Medulla oblongata (tissue), 1 donor: Measurements from ENCODE around the gene PLK2.

Experiments used
- DNase-seq: peaks from one replicate; pipeline ENCODE4 v3.0.0-alpha.2; 2015; ENCODE audit errors: extremely low spot score

Gene PLK2

DNA sequence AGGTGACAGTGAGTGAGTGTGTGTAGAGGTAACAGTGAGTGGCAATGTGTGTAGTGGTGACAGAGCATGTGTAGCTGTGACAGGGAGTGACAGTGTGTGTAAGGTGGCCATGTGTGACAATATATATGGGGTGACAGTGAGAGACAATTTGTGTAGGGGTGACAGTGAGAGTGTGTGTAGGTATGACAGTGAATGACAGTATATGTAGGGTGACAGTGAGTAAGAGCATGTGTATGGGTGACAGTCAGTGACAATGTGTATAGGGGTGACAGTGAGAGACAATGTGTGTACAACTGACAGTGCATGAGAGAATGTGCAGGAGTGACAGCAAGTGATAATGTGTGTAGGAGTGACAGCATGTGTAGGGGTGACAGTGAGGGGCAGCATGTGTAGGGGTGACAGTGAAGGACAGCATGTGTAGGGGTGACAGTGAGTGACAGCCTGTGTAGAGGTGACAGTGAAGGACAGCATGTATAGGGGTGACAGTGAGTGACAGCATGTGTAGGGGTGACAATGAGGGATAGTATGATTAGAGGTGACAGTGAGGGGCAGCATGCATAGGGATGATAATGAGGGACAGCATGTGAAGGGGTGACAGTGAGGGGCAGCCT lies 21.3 kb upstream of the PLK2 start:
- no peak for DNase-seq

DNA sequence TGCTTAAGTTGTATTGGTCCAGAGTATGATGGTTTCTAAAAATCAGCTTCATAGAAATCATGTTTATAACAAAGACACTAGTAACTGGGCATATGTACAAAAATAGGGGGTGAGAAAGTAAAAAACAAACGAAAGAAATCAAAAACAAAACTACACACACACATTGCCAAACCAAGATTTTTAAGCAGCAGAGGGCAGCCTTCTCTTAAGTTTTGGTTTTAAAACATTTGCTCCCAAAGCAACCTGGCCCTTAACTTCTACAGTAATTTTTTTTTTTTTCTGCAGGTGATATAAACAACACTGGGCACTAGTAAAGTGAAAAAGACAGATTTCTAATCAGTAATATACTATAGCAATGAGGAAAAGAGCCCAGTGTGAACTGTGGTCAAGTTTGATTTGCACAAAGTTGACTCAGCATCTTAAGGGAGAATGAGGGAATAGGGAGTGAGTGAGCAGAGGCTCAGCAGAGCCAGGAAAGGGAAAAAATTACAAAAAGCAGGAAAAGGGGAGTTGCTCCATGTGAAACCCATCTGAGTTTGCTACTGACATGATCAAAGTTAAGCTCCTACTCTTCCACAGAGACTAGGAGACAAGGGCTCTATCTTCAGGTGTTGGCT lies 18.0 kb upstream of the PLK2 start:
- DNase-seq, result no peak

DNA sequence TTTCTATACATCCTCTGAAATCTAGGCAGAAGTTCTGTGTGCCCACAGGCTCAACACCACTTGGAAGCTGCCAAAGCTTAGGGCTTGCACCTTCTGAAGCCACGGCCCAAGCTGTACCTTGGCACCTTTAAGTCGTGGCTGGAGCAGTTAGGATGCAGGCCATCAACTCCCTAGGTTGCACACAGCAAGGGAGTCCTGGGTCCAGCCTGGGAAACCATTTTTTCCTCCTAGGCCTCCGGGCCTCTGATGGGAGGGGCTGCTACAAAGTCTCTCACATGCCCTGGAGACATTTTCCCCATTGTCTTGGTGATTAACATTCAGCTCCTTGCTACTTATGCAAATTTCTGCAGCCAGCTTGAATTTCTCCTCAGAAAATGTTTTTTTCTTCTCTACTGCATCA lies 15.5 kb upstream of the PLK2 start:
- DNase-seq, result no peak

DNA sequence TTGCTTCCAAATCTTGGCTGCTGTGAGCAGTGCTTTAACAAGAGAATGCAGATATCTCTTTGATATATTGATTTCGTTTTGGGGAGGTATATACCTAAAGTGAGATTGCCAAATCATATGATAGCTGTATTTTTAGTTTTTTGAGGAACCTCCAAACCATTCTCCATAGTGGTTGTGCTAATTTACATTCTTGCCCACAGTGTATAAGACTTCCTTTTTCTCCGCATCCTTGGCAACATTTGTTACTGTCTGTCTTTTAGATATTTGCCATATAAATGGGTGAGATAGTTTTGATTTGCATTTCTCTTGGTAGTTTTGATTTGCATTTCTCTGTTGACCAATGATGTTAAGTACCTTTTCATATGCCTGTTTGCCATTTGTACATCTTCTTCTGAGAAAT lies 10.0 kb upstream of the PLK2 start:
- no peak for DNase-seq

DNA sequence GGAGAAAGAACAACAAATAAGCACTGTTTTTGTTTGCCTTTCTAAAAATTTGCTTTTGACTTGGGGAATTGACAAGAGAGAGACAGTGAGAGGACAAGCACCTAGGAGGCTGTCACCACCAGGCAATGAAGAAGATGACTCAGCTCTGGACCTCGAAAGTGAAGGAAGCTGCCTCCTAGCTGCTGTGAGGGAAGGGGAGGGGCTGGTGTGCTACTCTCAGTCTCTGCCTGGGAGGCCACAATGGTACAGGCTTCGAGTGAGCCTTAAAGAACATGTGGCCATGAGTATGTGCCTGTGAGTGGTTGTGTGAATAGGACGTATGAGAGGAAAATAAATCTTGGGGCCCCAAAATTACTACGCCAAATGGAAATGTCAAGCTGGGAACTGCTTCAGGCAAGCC lies 7.1 kb upstream of the PLK2 start:
- peak; percentile 50 for DNase-seq

DNA sequence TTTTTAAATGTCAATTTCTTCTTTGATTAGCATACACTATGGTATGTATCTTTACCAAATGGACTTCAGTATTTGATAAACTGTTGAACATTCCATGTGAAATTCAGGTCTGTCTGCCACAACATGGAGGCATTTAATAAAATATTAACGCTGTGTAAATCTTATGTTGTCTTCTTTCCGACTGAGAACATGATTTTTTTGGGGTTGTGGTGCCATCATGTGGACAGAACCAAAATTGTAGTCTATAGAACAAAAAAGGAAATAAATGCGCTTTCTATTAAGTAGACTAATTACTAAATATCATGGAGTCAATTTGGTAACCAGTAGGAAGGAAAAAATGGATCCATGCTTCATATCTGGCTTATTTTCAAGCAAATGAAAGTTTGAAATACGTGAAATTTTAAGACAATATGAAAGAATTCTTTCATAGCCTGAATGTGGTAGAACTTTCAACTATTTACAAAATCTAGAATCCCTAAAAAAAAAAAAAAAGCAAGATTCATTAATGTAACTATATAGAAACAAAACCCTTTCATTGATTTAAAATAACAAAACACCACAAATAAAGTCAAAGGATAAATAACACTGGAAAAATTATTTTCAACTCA lies 2.8 kb upstream of the PLK2 start:
- peak; percentile 83 for DNase-seq

DNA sequence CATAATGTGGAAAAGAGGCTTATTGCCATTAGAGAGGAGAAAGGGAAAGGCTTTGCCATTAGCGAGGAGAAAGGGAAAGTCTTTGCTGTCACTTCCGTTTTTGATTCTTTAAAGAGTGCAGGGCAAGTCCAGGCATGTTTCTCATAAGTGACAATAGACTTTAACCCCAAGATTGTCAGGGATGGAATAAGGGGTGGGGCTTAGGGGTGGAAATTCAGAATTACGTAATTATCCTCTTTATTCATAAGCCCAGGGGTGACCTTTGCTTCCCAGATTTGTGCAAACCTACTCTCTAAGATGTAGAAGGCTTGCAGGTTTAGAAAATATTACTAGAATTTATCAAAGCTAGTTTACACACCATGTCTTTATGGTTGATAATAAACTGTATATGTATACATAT lies 2.3 kb upstream of the PLK2 start:
- peak; percentile 42 for DNase-seq

DNA sequence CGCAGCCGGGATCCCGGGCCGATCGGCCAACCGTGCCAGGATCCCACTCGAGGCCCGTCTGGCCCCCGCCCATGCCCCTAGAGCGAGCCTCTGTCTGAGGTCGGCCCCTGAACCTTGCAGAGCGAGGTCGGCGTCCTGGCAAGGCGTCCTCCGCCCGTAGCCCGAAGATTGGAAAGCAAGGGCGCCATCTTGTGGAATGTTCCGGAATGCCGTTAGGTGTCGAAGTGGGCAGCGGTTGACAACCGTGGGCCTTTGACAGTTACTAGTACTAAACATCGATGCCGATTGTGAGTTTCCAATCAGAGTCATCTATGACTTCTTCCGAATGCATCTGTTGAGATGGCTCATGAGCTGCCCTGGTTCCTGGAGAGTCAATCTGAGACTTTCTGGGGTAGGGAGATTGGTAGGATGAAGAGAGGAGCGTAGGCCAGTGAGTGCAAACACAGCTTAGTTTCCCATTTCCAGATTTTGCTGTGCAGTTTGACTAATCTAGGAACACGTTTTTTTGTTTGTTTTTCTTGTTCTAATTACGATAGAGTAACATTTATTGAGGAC lies 923 bp upstream of the PLK2 start:
- DNase-seq, result peak; percentile 96

DNA sequence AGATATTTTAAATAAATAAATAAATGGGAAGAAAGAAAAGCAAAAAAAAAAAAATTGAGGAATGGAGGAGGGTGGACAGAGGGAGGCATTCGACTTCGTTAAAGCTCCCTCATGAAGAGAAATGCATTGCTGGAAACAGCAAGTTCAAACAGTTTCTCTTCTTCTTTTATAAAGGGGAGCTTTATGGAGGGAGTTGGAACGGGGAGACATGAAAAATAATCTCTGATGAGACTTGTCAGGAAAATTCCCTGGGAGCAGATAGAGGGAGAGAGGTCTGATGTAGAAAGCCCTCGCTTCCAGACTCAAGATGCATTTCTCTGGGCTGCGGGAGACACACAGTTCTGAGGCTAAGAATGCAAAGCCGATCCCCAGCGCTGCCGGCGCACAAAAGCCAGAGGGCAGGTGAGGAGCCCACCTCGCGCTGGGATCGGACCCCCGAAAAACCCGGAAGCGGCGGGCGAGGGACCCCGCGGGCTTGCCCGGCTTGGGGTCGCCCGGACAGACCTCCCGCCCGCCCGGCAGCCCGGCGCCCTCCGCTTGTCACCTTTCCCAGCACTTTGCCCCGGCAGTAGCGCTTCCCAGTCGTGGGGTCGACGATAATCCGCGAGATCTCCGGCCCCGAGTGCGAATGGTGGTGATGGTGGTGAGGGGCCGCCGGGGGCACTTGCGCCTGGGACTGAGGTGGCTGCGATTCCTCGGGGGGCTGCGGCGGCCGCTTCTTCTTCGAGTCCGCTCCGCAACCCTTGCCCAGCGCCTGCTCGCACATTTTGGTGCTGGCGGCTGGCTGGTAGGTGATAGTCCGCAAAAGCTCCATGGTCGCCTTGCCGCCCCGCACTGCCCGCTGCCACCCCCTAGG lies 512 bp downstream of the PLK2 start:
- DNase-seq, result peak; percentile 42

DNA sequence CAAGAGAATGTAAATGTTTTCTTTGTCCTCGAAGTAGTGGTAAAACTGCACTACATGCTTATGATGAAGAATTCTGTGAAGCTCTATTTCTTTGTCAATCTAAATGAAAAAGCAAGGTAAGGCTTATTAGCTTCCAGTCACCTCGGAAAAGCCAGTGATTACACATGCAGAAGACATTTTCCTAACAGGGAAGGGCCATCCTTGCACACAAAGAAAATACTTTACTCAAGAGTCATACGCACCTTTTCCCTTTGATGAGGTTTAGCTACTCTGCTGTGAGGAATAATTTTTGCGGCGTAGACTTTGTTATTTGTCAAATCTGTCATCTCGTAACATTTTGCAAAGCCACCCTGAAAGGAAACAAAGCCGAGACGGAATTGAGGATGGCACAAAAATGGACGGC lies 1.1 kb downstream of the PLK2 start:
- no peak for DNase-seq

DNA sequence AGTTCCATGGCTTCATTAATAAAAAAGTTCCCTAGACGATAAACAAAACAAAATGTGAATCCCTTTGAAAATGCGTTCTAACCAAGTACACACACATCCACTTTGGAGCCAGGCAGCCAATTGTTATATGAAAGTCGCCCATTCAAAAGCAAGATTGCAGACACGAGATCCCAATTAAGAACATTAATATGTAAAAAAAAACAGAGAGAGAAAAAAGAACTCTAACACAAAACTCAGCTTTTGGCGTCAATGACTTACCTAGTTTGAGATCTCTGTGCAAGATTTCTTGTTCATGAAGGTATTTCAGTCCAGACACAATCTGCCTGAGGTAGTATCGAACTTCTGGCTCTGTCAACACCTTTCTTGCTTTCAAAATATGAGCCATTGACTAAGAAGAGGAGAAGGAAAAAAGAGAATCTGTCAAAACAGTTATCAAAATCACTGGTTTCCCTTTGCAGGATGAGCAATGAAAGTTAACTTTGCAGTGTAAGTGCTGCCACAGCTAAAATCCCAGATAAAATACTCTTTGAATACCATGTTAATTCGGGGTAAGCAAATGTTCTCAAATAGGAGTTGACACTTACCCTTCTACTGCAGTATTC lies 1.6 kb downstream of the PLK2 start:
- no peak for DNase-seq

DNA sequence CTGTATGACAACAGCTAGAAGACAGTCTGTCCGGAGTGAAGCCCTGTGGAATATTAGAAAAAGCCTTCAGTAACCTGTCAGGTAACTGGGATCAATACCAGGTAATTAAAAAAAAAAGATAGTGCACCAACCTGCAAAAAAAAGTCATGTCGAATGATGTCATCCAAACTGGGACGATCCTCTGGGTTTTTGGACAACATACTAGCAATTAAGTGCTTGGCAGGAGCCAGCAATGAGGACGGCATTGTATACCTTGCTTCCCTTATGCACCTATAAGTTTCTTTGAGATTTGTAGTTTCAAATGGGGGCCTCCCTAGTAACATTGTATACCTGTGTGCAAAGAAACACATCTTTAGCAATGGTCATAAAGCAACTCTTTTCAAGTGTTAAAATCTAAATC lies 2.8 kb downstream of the PLK2 start:
- no peak for DNase-seq

DNA sequence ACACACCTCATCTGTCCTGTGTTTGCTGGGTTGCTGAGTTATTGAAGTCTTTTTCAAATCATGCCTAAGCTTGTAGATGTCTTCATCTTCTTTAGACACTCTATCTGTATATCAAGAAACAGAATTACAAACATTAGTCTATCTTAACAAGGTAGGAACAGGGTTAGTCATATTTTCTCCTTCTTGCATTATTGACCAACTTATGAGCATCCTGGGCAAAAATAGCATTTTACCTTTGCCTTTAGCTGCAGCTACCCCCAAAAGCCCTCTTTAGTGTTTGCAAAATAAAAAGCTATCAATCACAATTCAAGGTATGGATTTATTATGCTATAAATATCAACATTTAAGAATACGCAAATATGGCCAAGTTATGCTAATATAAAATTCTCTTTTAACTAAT lies 3.4 kb downstream of the PLK2 start:
- DNase-seq, result no peak

DNA sequence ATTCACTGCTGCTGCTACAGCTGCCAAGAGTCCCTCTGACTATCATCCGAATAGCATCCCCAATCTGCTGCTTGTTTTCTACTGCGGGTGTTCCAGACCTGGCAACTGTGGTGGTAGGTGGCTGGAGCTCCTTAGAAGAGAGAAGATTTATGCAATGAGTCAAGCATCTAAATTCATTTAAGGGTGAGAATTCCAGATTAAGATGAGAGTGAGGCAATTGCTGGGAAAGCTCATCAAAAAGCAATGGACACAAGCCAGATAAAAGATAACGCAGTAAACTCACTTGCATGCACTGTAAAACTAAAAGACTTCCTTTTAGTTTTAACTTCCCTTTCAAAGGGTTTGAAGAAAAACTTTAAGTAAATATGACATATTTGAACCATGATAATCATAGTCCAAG lies 3.9 kb downstream of the PLK2 start:
- DNase-seq, result no peak

DNA sequence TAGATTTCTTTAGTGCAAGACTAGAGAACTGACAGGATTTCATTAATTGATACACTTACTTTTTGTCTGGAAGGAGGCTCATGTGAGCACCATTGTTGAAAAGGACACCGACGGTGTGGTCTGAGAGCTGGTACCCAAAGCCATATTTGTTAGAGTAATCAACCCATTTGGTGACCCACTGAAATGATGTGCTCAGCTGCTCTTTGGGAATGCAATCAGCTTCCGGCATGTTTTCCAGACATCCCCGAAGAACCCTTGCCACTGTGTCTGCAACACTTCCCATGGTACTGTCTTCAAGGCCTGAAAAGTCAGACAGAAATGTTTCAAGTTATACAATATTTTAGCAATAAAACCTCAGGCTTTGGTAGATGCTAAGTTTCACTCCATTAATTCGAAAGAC lies 4.4 kb downstream of the PLK2 start:
- DNase-seq, result no peak

DNA sequence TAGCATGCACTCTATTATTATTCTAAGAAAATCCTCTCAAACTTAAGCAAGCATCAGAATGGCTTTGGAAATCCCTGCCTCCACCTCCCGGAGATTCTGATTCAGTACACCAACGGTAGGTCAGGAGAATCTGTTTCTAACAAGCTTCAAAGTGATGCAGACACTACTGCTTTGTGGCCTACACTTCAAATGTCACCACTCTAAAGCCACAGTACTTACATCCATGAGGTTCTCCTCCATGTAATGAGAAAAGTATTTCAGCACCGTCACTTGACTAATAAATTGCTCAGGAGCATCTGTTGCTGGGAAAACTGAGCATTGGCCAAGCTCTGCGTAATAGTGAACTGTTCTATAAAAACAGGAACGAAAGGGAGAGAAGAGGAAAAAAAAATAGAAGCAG lies 4.8 kb downstream of the PLK2 start:
- no peak for DNase-seq

DNA sequence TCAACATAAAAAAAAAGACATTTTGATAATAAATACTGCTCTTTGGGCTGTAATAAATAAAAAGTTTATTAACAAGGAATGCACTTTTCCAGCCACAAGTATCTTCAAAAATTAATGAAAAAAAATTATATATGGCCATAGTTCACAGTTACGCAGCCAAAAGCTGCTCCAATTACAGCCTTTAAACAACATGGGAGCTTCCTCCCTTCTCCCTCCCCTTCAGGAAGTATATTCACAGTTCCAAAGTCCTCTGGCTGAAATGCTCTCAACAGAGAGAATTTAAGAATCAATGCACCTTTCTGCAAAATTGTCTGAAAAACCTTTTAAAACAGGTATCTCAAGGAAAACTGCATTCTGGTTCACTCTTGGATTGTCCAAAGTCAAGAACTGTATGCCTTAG lies 5.9 kb downstream of the PLK2 start:
- no peak for DNase-seq

DNA sequence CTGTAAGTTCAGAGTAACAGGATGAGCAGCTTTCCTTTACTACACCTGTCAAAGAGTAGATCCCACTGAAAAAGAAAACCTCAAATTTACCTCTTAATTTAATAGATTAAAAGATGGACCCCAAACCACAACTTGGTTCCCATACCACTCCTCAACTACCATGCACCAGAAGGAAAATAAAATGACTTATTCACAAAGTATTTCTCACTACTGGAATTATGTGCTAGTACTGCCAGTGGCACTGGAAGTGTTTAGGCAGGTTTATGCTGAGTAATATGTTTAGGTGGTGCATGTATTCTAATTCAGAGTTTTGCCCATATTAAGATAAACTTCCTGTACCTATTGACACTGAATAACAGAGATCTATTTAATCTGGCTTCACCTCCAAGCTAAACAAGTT lies 6.6 kb downstream of the PLK2 start:
- no peak for DNase-seq

DNA sequence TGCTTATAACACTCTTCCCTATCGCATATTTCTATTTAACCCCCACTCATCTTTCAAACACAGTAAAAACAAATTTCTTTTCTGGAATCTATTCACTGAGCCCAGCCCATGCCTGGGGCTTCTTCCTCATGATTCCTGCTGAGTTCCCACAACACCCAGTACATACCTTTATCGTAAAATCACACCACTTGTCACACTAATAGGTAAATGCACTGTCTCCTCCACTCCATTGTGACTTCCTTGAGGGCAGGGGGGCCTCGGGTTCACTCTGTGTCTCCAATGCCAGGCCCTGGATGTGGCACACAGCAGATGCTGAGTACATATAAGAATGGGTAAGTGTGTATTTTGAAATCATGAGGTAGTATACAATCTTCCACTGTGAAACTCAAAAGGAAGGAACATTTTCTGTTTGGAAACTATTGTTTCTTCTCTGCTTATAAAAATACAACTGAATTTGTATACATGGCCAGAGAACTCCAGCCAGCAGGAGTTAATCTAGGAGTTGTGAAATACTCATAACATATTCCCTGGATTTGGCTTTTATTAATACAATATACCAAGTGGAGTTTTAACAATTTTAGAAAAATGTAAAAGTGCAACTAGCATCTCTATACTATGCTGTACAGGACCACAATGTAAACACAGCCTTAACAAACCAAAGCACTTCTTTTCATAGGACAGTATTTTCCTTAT lies 7.2 kb downstream of the PLK2 start:
- no peak for DNase-seq

DNA sequence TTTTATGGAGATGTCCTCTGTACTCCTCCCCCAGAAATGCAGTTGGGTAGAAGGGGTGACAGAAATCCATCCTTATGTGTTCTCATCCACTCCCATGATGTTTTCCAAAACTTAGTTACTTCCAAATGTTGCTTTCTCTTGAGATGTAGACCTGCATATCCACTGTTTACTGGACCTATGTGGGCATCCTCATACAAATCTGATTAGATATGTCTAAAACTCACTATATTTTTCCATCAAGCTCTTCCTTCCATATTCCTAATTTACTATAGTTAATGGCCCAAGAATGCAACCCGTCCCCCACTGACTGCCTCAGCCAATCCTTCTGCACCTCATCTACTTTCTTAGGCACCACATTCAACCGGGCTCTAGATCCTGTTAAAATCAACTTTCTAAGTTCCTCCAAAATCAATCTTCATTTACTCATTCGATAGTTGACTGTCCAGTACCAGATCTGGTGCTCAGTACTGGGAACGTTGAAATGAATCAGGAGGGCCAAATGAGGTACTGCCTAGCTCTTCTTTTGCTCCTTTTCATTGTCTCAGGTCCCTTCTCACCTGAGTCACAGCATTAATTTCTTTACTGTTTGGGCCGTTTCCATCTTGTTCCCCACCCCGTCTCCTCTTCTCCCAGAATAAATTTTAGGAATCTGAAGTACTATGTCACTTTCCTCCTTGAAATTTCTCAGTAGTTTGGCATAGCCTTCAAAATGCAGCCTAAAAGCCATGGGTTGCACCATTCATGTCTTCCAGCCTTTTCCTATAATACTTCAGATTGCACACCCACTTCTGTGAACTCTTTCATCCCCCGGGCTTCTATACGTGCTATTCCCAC lies 7.9 kb downstream of the PLK2 start:
- no peak for DNase-seq
